GM21528 (cell line): Measurements from ENCODE around the gene ST6GALNAC3.
"Not testable (repeated sequence)": the region's sequence is repeated elsewhere in the genome, so short reads cannot be mapped to it uniquely, and the experiment has no call there.

ENCODE experiments used
- ATAC-seq: cut with Tn5 transposase; IDR thresholded peaks from one replicate; pipeline ENCODE4 v1.9.1; 2021; ENCODE audit warnings: mild to moderate bottlenecking, moderate library complexity; ENCODE audit not compliant: unreplicated experiment, low FRiP score

ST6GALNAC3 gene

DNA sequence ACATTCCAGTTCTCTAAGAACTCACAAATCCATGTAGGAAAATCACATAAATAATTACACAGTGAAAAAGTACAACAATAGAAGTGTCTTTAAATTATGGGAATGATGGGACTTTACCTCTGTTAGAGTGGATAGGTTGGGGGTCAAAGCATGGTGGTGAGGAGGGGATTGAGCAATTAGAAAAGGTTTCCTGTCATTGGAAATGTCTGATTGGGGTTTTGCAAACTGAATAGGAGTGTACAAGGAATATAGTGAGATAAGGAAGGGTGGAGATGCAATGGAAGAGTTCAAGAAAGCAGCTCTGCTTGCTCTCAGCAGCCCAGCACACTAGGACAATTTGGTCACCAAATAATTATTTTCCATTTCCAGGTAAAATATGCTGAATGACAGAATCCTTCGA lies 238.8 kb downstream of the ST6GALNAC3 start:
- no peak for ATAC-seq

DNA sequence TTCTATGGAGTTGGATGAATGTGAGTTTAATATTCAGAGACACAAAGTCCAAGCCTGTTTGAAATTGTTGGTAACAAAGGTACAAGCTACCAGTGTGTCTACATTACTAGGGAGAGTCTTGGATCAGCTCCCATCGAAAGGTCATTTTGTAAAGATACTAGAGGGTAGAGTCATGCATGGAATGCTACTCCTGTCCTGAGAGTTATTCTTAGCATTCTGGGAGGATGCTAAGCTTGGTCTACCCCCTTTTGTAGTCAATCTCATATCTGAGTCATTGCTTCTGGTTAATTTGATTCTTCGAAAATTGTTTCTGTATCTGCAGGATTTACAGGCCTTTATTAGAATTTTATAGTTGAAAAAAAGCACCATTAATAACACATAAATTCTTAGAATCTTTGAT lies 240.2 kb downstream of the ST6GALNAC3 start:
- no peak for ATAC-seq

DNA sequence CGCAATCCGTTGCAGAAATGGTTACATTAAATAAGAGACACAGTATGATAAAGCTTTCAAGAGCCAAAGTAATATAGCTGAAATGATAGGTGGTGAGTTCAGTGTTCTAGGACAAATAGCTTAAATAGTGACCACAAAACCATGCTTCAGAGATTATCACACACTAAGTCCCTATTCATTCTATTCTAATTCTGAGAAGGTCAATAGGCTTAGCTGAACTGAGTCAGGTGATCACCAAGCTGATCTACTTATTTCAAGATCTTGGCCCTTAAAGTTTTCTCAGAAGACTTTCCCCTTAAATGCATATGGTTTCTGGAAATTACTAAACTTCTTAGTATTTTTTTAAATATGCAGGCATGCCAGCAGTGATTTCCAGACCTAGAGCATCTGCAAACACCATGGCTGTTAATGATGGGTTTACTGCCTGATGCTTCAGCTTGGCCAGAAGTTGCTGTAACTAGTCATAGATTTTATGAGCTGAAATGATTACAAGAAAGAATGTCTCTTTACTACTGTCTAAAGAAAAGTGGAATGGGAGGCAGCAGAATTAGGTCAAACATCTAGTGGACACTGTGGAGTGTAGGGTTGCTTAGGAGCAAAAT lies 242.9 kb downstream of the ST6GALNAC3 start:
- no peak for ATAC-seq

DNA sequence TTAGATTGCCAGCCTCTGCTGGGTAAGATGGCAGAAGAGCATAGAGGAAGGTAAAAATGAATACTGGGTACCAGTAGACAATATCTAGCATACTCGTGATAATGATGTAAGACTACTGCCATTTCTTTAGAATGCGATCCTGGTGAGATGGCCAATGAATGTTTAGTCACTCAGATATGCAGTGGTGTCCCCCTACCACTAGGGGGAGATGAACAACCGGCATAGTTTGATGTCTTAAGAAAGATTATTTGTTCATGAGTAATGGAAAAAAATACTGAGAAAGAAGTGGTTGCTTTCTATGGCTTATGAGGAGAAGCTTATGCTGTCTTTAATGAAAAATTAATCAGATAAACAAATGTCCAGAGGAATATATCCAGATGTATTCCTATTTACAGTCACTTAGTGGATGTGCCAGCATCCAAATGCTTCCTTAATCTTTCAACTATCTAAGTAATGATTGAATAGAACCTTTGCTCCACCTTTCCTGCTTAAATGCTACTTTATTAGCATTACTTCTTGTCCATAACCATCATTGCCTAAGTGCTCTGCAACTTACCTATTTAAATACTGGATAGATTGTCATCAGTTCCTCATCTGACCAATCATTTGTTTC lies 256.6 kb downstream of the ST6GALNAC3 start:
- ATAC-seq: peak; percentile 82

DNA sequence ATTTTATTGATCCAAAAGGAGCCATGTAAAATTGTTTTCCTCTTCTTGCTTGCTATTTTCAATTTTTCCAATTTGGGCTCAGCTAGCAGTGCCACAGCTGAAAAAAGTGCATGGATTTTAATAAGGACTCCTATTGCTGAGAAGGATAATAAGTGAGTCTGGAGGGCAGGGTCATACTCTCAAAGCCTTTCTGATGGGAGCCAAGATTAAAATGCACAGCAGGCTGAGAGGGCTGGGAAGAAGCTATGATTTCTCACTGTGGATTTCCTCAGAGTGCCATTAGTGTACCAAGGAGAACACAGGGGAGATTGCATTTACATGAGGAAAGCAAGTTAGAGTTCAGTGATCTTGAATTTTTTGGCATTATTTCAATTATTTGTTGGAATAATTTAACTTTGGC lies 261.3 kb downstream of the ST6GALNAC3 start:
- ATAC-seq: no peak

DNA sequence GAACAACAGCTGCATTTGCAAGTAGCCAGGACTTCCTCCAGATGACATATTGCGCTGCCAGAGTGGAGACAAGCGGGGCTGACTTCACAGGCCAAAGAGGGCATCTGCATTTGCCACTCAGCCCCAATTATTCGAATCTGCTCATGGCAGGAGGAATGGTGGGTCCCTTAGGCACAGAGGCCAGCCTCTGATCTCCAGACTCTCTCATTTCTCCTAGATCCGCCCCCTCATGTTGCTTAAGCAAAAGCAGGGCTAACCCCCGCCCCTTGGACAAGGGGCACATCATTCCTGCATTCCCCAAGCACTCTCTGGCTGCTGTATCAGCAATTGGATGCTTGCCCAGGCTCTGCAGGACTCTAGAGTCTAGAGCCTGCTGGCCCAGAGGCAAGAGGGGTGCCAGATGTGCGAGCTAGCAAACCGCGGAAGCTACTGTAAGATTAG lies 262.4 kb downstream of the ST6GALNAC3 start:
- no peak for ATAC-seq

DNA sequence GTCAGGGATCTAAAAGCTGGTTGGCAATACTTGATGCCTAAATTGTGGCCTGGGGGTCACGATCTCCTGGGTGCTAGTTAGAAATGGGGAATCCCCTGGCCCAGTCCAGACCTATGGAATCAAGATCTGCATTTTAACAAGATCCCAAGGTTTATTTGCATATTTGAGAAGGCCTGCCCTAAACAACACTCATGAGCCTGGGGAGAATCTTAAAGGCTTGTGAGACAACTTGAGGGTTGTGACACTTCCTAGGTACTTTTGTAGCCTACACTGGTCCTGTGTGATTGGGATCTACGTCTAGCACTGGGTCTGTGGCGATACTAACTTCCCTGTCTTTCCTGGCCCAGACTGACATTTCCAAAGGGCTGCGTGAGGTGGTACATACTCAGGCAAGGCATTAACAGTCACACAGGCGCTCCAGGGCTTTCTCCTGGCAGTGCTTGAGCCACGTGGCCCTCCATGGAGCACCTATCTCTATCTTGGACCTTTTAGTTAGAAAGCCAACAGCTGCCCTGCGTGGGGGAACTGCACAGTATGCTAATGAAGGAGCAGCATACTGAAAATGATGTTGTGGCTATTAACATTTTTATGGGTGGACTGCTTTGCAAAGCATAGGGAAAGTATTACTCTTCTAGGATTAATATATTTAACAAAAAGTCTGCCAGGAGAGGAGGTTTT lies 263.1 kb downstream of the ST6GALNAC3 start:
- no peak for ATAC-seq

DNA sequence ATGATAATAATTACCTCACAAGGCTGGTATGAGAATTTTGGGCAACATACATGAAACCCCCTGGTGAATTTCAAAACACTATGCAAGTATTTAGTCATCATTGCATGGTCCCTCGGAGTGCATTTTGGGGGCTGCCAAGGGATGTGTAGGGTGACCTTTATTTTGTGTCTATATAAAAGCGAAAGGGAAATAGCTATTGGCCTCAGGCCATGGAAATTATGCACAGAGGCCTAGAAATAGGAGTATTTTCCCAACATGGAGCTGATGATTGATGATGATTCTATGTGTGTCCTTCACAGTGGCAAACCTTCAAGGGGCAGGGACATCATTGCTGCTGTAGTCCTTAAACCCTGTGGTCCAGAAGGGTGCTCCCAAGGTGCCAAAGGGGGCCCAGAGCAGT lies 265.5 kb downstream of the ST6GALNAC3 start:
- no peak for ATAC-seq

DNA sequence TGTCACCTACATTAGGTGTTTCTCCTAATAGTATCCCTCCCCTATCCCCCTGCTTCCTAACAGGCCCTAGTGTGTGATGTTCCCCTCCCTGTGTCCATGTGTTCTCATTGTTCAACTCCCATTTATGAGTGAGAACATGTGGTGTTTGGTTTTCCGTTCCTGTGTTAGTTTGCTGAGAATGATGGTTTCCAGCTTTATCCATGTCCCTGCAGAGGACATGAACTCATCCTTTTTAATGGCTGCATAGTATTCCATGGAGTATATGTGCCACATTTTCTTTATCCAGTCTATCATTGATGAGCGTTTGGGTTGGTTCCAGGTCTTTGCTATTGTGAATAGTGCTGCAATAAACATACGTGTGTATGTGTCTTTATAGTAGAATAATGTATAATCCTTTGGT lies 267.3 kb downstream of the ST6GALNAC3 start:
- not testable (repeated sequence) for ATAC-seq

DNA sequence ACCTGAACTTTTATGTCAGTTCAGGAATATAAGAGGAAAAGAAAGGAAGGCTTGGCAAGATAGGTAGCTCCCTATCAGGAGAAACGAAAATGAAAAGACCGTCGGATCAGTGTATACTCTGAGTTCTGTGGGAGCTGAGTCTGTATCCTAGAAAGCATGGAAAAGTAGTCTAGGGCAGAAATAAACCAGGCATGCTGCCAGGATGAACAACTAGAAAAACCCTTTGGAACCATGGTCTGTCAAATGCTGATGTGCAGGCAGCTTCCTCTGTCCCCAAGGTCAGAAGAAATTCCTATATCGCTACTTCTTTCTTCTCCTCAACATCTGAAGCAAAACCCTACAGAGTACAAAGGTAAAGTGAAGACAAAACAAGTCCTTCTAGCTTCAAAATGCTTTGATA lies 268.8 kb downstream of the ST6GALNAC3 start:
- ATAC-seq: no peak

DNA sequence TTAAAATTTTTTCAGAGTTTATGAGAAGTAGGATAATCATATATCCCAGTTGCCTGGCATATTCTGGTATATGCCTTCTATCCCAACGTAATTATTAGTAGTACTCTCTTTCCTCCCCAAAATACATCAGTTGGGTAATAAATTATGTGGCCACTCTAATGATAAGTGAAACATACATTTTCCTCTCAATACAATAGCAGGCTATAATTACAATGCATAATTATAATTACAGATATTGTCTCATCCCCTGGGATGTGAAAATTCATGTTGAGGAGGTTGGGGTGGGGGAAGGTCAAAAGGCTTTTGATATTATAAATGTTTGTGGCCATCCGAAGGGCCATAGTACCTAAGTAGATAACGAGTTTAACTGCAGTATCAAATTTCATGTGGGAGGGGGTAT lies 277.1 kb downstream of the ST6GALNAC3 start:
- ATAC-seq: no peak

DNA sequence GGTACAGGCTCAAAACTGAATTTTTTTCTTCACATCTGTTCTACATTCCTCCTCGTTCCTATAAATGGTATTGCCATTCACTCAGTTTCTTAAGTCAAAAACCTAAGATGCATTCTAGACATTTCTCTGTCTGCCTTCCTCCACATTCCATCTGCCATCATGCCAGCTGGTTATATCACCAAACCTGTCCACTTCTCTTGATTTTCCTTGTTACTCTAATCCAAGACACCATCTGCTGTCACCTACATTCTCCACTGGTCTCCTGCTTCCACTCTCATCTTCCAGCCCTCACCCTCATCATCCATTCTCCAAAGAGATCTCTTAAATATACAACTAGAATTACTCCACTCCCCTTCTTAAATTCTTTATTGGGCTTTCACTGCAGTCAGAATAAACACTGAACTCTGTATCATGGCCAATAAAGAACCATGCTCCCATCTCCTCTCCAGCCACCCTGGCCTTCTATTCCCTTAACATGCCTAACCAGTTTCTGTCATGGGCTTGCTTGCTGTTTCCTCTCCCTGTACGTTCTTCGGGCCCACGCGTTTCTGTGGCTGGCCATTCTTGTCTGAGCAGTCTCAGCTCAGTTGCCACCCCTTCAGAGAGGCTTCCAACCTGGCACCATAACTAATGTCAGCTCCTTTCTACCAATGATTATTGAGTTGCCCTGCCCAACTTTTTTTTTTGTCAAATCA lies 278.3 kb downstream of the ST6GALNAC3 start:
- ATAC-seq: no peak

DNA sequence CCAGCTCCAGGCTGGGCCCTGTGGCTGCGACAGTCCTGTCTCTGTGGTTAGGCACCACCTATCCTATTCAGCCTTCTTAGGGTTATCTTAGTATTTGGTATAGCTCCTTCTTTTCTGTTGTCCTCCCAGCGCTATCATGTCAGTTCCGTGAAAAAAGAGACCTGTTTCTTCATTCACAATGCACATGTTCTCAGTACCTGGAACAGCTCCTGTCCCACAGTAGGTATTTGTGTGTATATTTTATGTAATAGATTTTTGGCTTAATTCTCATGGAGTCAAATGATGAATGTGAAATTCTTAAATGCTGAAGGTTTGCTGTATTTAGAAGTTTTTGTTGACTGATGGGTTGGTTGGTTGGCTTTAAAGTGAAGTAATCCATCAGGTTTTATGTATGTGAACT lies 279.7 kb downstream of the ST6GALNAC3 start:
- no peak for ATAC-seq

DNA sequence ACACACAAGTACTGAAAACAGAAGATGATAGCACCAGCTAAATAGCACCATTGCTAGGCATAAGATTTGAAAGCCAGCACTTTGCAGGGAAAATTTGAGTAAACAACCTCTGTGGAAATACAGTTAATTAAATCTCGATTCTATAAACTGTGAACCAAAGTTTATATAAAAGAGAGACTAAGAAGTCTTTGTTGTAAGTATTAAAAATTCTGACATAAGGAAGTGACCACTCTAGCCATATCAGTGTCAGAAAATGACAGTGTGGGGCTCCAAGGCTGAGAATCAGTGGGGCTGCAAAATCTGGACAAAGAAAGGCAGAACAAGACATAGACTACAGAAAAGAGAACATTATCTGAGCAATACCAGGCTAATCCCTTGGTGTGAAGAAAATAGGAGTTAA lies 292.2 kb downstream of the ST6GALNAC3 start:
- no peak for ATAC-seq

DNA sequence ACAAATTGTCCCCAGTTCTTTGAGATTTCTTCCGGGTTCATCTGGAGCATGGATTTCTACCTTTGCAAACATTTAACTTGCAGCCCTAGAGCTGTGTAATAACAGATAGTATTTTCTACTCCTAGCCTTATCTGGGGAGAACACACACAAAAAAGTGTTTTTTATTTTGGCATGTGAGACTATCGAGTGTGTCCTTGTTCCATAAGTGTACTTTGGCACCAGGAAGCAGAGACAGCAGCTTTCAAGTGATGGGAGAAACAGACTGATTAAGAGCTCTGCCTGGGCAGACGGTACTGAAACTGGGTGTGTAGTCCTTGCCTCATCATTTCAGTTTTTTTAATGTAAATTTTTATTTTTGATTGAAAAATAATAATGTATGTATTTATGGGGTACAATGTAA lies 297.4 kb downstream of the ST6GALNAC3 start:
- ATAC-seq: no peak

DNA sequence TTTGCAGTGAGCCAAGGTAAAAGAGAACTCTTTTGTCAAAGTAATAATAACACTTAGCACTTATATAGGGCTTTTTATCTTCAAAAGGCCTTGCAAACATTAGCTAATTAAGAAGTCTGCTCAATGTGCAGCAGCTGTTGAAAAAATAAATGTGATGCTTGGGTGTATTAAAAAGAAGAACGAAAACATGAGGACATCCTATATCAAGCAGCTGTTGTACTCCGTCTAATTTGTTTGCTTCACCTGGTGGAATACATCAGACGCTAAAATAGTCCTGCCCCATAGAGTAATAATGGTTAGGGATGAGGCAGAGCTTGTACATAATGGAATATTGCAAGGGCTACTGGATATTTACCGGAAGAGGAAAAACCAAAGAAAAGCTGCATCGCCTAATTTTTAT lies 299.5 kb downstream of the ST6GALNAC3 start:
- ATAC-seq: no peak

DNA sequence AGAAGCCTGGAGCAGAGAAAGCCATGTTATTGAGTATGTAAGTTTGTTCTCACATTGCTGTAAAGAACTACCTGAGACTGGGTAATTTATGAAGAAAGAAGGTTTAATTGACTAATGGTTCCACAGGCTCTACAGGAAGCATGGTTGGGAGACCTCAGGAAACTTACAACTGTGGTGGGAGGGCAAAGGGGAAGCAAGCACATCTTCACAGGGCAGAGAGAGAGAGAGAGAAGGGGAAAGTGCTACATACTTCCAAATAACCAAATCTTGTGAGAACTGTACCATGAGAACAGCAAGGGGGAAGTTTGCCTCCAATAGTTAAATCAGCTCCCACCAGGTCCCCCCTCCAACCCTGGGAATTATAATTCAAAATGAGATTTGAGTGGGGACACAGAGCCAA lies 302.7 kb downstream of the ST6GALNAC3 start:
- no peak for ATAC-seq

DNA sequence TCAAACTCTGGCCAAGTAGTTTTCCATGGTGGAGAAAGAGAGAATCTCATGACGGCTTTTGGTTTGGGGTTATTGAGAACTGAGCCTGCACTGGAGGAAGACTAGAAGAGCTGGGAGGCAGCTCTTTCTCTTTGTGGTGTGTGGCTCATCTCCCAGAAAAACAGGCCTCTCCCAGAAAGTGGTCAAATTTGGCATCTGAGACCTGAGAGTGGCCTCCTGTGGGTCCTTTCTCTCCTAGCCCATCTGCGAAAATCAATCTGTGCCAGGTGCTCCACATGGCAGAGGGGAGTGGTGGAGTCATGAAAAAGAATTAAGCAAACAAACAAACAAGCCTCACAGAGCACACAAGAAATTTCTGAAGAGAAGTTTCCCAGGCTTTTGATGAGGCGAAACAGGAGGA lies 305.0 kb downstream of the ST6GALNAC3 start:
- ATAC-seq: no peak

DNA sequence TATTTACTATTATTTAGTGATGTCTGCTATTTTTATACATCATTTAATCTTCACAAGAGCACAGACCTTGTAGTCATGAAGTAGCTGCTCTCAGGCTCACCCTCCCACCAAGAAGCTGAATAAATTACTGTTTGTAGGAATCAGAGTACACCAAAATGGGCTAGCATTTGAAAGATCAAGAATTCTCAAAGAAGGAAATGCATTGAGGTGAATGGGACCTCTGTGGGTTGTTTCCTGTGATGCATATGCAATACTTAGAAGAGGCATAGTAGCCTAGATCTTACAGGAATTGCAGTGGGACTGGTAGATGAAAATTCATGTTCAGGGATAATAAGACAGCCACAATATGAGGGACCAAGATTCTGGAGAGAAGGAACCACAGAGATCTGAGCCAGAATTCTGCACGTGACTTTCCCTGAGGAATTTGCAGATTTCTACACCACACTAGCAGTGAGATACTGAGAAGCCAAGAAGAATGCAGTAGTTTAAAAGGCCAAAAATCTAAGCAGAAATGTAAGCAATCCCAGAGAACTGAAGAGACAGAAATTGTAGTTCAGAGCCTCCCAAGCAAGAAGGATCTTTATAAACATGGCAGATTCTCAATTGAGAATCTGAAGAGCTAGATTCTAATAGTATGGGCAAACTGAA lies 307.0 kb downstream of the ST6GALNAC3 start:
- ATAC-seq: no peak

DNA sequence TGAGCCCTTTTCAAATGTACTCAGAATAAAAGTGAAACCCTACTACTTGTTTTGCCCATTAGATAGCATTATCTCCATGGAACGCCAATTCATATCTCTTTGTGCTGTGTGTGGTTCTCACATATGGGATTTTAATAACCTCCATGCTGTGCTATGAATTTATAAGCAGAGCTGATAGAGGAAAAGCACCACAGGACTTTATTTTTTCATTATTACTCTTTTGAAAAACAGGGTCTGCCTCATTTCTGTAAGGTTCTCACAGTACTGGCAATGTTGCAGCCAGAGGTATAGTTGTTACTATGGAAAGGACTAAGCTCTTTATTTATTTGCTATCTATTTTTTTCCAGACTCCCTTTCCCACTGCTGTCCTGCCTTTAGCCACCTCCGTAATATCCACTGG lies 313.7 kb downstream of the ST6GALNAC3 start:
- ATAC-seq: no peak

DNA sequence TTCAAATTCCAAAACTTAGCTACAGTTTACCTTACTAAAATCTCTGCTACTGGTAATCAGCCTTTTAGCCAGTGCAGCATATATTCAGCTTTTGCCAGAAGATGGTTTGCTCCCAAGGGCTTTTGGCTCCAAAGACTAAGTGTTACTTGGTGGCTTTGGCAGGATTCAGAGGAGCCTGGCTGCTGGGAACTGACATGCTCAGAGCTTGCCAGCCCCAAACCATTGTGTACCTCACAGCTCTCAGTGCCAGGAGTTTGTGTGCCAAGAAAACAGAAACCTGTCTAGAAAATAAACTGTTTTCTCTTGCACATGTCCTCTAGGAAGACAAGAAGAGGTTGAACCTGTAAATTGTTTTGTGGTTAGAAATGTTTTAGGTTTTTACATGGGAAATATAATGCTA lies 315.9 kb downstream of the ST6GALNAC3 start:
- ATAC-seq: no peak
